Muscle of back (tissue), 10 donors: ENCODE measurements around the gene SYTL3. TPM values are rescaled to one million over a fixed set of nuclear protein-coding genes. Genes with fewer than 3 reads are reported as not detected.

Experiments
- polyA plus RNA-seq, 10 donors: library from polyadenylated mRNA; unstranded; fragments of 120-200 nt; gene quantifications; one replicate each; pipeline ENCODE4 v1.2.1, GENCODE V29; 2013; ENCODE audit not compliant: insufficient read length in 10 of 10

The SYTL3 gene
- polyA plus RNA-seq, 10 donors: 3.8 to 11.8 (median 7.2) TPM

Other genes starting within 250 kb of the SYTL3 start
- 10 to 100 TPM; 14.0 to 21.5 (median 19.2) TPM for gene TMEM181, start 90.0 kb upstream of the SYTL3 start, polyA plus RNA-seq
- gene DYNLT1, start 5.3 kb upstream of the SYTL3 start, polyA plus RNA-seq: 10 to 100 TPM; 76.5 to 98.4 (median 89.7) TPM
- gene EZR, start 169.3 kb downstream of the SYTL3 start, polyA plus RNA-seq: 10 to 100 TPM; 21.5 to 50.8 (median 29.2) TPM